Skeletal muscle satellite cell (primary cell): Measurements from ENCODE around the gene ADAM20. TPM values are rescaled to one million over a fixed set of nuclear protein-coding genes. Genes with fewer than 3 reads are reported as not detected.
A peak's percentile ranks its signal among the peaks of the same experiment; 100 is the strongest.

Experiments used
- H3K27me3 ChIP-seq: 2 replicates; pipeline ENCODE4 v1.7.0; 2013; ENCODE audit warnings: low read length; ENCODE audit not compliant: control insufficient read depth, insufficient read depth
- H3K36me3 ChIP-seq: 2 replicates; pipeline ENCODE4 v1.7.0; 2013; ENCODE audit warnings: mild to moderate bottlenecking, control low read depth, low read length; ENCODE audit not compliant: insufficient read depth
- H3K4me1 ChIP-seq: 2 replicates; pipeline ENCODE4 v1.7.0; 2013; ENCODE audit warnings: low read length; ENCODE audit not compliant: control insufficient read depth, insufficient read depth
- H3K4me2 ChIP-seq: 2 replicates; pipeline ENCODE4 v1.7.0; 2013; ENCODE audit warnings: mild to moderate bottlenecking, low read length
- H3K4me3 ChIP-seq: 2 replicates; pipeline ENCODE4 v1.7.0; 2013; ENCODE audit warnings: low read length
- H3K9ac ChIP-seq: 2 replicates; pipeline ENCODE4 v1.7.0; 2013; ENCODE audit warnings: mild to moderate bottlenecking, low read depth, low read length, moderate library complexity
- H3K9me3 ChIP-seq: replicated peaks from 2 replicates; pipeline ENCODE4 v1.7.0; 2013; ENCODE audit warnings: mild to moderate bottlenecking, control low read depth, low read length
- total RNA-seq: library from RNA; depleted of rRNA; stranded (reverse); fragments of >200 nt; gene quantifications from 2 replicates; pipeline ENCODE4 v1.2.3, GENCODE V29; 2012; rRNA removed

ADAM20 gene
- total RNA-seq: 0.76 and 1.1 TPM in 2 replicates

DNA sequence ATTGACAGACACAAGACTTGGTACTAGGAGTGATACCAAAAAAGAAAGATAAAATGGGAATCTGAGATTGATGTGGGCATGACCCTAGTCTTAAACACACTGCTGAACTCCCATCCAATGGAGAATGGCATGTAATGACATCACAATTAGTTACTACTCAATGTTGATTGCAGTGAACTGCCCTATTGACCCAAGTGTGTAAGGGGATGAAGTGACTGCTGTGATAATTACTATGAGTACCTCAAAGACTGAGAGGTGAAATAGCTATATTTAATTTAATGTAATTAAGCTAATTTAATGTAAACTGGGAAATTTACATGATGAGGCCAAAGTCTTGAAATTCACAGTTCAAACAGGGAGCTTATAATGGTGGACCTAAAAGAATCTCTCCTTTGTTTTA is at the start of gene ADAM20:
ADAM20 (minus strand) TSS at position 101 of the 400 bp plus-strand sequence. CDS start 10,247 bp downstream, outside the sequence.
- H3K4me2 ChIP-seq: no peak within 1 kb of the TSS
- H3K27me3 ChIP-seq: no peaks in the 10 kb centered on the region
- no peaks in the 10 kb centered on the region for H3K36me3 ChIP-seq
- no peaks in the 10 kb centered on the region for H3K9me3 ChIP-seq
- H3K4me3 ChIP-seq: no peak within 1 kb of the TSS
- H3K9ac ChIP-seq: no peak within 1 kb of the TSS
- H3K4me1 ChIP-seq: no peaks in the 10 kb centered on the region

DNA sequence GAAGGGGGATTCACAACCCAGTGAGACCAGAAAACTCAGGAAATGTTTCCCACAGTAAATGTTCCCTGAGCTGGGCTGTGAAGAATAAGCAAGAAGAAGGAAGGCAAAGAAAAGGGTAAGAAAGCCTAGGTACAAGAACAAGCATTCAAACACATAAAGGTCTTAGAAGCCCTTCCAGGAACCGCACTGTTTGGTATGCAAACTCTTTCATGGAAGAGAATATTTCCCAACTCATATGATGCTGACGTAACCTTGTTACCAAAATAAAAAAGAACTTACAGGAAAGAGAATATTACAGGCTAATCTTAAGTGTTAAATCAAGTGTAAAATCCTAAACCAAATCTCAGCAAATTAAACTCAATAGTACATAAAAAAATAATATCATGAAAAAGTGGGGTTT is 42.1 kb upstream of the ADAM20 start:
- no peak overlapping the region for H3K9ac ChIP-seq
- H3K9me3 ChIP-seq: no peaks in the 10 kb centered on the region

DNA sequence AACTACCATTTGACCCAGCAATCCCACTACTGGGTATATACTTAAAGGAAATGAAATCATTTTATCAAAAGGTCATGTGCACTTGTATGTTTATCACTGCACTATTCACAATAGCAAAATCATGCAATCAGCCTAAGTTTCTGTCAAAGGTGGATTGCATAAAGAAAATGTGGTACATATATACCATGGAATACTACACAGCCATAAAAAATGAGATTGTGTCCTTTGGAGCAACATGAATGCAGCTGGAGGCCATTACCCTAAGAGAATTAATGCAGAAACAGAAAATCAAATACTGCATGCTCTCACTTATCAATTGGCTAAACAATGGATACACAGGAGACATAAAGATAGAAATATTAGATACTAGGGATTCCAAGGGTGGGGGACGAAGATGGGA is 38.2 kb upstream of the ADAM20 start:
- no peak overlapping the region for H3K9ac ChIP-seq
- no peaks in the 10 kb centered on the region for H3K27me3 ChIP-seq
- no peaks in the 10 kb centered on the region for H3K4me1 ChIP-seq
- H3K4me2 ChIP-seq: no peak overlapping the region
- peaks cover 5% of the 10 kb centered on the region for H3K36me3 ChIP-seq
- H3K4me3 ChIP-seq: no peak overlapping the region
- no peaks in the 10 kb centered on the region for H3K9me3 ChIP-seq

More for the DNA sequence above, 42.1 kb upstream of the ADAM20 start:
- no peak overlapping the region for H3K4me2 ChIP-seq
- H3K27me3 ChIP-seq: no peaks in the 10 kb centered on the region
- H3K4me3 ChIP-seq: no peak overlapping the region
- no peaks in the 10 kb centered on the region for H3K4me1 ChIP-seq
- peaks cover 17% of the 10 kb centered on the region for H3K36me3 ChIP-seq

DNA sequence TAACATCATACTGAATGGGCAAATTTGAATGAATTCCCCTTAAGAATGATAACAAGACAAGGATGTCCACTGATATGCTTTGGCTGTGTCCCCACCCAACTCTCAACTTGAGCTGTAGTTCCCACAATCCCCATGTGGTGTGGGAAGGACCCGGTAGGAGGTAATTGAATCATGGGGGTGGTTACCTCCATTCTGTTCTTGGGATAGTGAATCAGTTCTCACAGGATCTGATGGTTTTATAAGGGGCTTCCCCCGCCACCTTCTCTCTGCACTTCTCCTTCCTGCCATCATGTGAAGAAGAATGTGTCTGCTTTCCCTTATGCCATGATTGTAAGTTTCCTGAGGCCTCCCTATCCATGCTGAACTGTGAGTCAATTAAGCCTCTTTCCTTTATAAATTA is 36.3 kb upstream of the ADAM20 start:
- Histone ChIP-seq H3K4me2 (no peak overlapping the region), H3K4me3 (no peak overlapping the region), H3K9me3 (no peaks in the 10 kb centered on the region), H3K4me1 (no peaks in the 10 kb centered on the region), H3K9ac (no peak overlapping the region), H3K36me3 (no peaks in the 10 kb centered on the region), H3K27me3 (no peaks in the 10 kb centered on the region)

DNA sequence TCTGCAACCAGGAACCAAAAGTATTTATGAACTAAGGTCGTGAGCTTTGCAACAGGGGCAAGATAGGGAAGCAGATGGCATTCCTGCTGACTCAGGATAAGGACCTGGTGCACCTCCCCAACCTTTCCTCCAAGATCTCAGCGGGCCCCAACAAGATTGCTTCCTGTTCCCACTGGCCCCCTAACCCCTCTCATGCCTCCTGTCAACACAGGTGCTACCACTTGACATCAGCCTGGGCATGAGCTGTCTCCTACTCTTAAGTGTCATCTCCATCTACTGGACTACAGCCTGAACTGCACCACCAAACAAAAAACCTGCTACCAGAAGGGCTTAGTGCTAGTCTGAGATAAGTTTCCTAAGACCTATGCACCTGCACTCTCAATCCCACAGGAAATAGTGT is 33.0 kb upstream of the ADAM20 start:
- no peaks in the 10 kb centered on the region for H3K27me3 ChIP-seq
- no peak overlapping the region for H3K4me2 ChIP-seq
- H3K4me1 ChIP-seq: no peaks in the 10 kb centered on the region
- no peak overlapping the region for H3K9ac ChIP-seq
- peaks cover 7% of the 10 kb centered on the region for H3K36me3 ChIP-seq
- no peak overlapping the region for H3K4me3 ChIP-seq
- H3K9me3 ChIP-seq: no peaks in the 10 kb centered on the region

DNA sequence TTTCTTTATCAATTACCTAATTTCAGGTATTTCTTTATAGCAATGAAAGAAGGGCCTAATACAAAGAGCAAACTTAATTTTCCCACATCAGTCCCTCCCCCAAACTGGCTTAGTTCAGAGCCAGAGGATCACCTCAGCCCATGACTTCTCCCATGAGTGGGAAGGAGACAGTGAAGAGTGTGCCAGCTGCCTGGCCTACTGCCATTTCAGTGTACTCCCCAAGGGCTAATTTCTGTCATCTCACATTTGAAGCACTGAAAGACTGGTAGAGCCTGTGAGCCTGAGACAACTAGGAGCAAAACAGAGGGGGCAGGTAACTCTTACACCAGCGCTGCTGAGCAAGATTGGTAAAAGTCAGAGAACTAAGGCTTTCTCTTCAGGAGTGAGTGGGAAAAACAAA is 29.1 kb upstream of the ADAM20 start:
- Histone ChIP-seq H3K4me3 (no peak overlapping the region), H3K9me3 (no peaks in the 10 kb centered on the region), H3K27me3 (no peaks in the 10 kb centered on the region), H3K9ac (no peak overlapping the region), H3K36me3 (peaks cover 11% of the 10 kb centered on the region), H3K4me2 (no peak overlapping the region), H3K4me1 (no peaks in the 10 kb centered on the region)

DNA sequence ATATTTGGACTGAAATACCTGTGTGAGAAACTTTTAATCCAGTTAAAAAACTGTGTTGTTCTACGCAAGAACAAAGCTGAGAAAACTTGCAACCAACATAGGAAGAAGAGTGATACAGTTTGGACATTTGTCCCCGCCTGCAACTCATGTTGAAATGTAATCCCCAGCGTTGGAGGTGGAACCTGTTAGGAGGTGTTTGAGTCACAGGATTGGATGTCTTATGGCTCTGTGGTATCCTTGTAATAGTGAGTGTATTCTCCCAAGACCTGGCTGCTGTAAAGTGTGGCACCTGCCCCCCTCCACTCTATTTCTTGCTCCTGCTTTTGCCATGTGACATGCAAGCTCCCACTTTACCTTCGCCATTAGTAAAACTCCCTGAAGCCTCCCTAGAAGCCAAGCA is 28.6 kb upstream of the ADAM20 start:
- no peaks in the 10 kb centered on the region for H3K9me3 ChIP-seq
- no peak overlapping the region for H3K4me2 ChIP-seq
- H3K27me3 ChIP-seq: no peaks in the 10 kb centered on the region
- H3K4me1 ChIP-seq: no peaks in the 10 kb centered on the region
- no peak overlapping the region for H3K4me3 ChIP-seq
- peaks cover 11% of the 10 kb centered on the region for H3K36me3 ChIP-seq
- no peak overlapping the region for H3K9ac ChIP-seq

DNA sequence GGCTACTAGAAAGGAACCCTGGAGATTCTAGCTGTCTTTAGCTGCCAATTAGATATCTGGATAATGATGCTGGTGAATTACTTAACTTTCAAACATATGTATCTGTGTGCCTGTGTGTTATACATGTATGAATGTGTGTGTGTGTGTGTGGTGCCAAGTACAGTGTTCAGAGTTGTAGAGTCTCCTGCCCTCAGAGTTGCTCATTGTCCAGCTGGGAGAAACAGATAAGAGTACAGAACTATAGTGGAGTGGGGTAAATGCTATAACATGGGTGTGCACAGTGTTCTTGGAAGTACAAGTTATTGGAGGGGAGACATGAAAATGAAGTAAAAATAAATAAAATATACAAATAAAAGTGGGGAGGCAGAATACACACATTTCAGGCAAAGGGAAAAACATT is 23.6 kb upstream of the ADAM20 start:
- Histone ChIP-seq H3K4me3 (no peak overlapping the region), H3K4me1 (no peaks in the 10 kb centered on the region), H3K4me2 (no peak overlapping the region), H3K9me3 (no peaks in the 10 kb centered on the region), H3K27me3 (no peaks in the 10 kb centered on the region), H3K36me3 (peaks cover 5% of the 10 kb centered on the region), H3K9ac (no peak overlapping the region)

DNA sequence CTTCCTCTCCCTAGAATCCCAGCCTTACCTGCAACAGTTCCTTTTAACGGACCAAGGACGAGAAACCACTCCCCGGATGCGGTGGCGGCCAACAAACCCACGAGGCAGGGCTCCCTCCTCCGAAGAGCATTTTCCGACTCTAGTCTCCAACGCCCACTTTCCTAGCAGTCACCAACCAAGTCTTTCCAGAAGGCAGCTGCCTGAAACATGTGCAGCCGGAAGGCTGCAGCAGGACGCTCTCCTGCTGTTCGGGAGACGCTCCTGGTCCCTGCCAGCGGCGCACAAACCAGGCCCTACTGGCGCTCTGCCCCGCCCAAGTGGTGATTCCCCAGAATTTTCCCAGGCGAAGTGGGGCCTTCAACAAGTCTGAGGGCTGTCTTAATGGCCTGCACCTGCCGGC is 21.1 kb upstream of the ADAM20 start:
- no peak overlapping the region for H3K9ac ChIP-seq

DNA sequence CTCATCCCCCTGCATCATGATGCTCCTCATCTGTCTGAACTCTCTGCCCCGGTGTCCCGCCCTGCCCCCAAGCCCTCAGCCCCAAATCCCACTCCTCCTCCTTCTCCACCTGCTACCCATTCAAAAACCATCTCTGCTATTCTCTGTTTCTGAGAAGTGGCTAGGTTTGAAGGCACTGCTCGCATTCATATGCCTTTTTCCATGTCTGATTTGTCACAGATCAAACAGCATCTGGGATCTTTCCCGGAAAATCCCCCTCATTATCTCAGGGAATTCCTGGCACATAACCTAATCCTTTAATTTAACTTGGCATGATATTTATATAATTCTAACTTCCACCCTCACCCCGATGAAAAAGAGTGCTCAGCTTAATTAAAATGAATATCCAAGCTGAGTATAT is 3.3 kb upstream of the ADAM20 start:
- no peak overlapping the region for H3K9ac ChIP-seq
- H3K27me3 ChIP-seq: no peaks in the 10 kb centered on the region
- H3K4me1 ChIP-seq: no peaks in the 10 kb centered on the region
- H3K4me3 ChIP-seq: no peak overlapping the region
- H3K4me2 ChIP-seq: no peak overlapping the region
- no peaks in the 10 kb centered on the region for H3K9me3 ChIP-seq
- no peaks in the 10 kb centered on the region for H3K36me3 ChIP-seq

More for the DNA sequence above, 21.1 kb upstream of the ADAM20 start:
- Histone ChIP-seq H3K4me1 (no peaks in the 10 kb centered on the region), H3K4me2 (peak overlapping the region; percentile 60), H3K9me3 (no peaks in the 10 kb centered on the region), H3K4me3 (peak overlapping the region; percentile 22), H3K27me3 (no peaks in the 10 kb centered on the region), H3K36me3 (no peaks in the 10 kb centered on the region)

DNA sequence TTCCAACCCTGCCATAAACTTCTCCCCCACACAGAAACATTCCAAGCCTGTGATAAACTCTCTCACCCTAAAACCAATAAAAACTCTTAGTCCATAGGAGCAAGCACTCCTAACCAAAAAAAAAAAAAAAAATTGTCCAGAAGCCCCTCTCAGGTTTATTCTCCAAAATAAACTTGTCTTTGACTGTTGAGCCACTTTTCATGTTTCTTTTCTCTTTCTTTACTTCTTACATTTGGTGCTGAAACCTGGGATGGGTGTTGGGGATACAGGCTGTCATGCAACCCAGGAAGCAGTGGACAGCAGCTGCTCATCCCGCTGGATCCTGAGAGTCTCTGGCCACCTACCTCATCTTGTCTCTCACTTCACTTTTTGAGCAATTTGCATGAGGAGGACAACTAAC is 2.0 kb upstream of the ADAM20 start:
- no peaks in the 10 kb centered on the region for H3K9me3 ChIP-seq
- no peak overlapping the region for H3K4me2 ChIP-seq
- H3K4me1 ChIP-seq: no peaks in the 10 kb centered on the region
- H3K9ac ChIP-seq: no peak overlapping the region
- H3K27me3 ChIP-seq: no peaks in the 10 kb centered on the region
- H3K4me3 ChIP-seq: no peak overlapping the region
- H3K36me3 ChIP-seq: no peaks in the 10 kb centered on the region

DNA sequence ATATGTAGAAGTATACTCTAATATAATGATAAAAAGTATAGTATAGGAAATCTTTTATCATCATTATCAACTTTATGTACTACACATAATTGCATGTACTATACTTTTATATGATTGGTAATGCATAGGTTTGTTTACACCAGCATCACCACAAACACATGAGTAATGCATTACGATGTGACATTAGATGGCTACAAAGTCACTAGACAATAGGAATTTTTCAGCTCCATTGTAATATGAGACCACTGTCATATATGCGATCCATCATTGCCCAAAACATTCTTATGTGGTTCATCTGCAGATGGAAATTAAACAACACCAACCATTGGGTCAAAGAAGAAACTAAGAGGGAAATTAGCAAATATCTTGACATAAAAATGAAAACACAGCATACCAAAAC is 4.4 kb downstream of the ADAM20 start:
- no peak overlapping the region for H3K4me3 ChIP-seq
- no peaks in the 10 kb centered on the region for H3K36me3 ChIP-seq
- H3K27me3 ChIP-seq: no peaks in the 10 kb centered on the region
- H3K9me3 ChIP-seq: no peaks in the 10 kb centered on the region
- H3K4me1 ChIP-seq: no peaks in the 10 kb centered on the region
- H3K9ac ChIP-seq: no peak overlapping the region
- H3K4me2 ChIP-seq: no peak overlapping the region
